ENCODE measurements around the gene ULK3. TPM values are rescaled to one million over a fixed set of nuclear protein-coding genes. Genes with fewer than 3 reads are reported as not detected.
"Not testable (repeated sequence)": the region's sequence is repeated elsewhere in the genome, so short reads cannot be mapped to it uniquely, and the experiment has no call there.

Gene ULK3, protein sequence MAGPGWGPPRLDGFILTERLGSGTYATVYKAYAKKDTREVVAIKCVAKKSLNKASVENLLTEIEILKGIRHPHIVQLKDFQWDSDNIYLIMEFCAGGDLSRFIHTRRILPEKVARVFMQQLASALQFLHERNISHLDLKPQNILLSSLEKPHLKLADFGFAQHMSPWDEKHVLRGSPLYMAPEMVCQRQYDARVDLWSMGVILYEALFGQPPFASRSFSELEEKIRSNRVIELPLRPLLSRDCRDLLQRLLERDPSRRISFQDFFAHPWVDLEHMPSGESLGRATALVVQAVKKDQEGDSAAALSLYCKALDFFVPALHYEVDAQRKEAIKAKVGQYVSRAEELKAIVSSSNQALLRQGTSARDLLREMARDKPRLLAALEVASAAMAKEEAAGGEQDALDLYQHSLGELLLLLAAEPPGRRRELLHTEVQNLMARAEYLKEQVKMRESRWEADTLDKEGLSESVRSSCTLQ
- 96.4 and 97.0 TPM in 2 replicates for total RNA-seq (2014; rRNA removed; shearing (Covaris generic))

DNA sequence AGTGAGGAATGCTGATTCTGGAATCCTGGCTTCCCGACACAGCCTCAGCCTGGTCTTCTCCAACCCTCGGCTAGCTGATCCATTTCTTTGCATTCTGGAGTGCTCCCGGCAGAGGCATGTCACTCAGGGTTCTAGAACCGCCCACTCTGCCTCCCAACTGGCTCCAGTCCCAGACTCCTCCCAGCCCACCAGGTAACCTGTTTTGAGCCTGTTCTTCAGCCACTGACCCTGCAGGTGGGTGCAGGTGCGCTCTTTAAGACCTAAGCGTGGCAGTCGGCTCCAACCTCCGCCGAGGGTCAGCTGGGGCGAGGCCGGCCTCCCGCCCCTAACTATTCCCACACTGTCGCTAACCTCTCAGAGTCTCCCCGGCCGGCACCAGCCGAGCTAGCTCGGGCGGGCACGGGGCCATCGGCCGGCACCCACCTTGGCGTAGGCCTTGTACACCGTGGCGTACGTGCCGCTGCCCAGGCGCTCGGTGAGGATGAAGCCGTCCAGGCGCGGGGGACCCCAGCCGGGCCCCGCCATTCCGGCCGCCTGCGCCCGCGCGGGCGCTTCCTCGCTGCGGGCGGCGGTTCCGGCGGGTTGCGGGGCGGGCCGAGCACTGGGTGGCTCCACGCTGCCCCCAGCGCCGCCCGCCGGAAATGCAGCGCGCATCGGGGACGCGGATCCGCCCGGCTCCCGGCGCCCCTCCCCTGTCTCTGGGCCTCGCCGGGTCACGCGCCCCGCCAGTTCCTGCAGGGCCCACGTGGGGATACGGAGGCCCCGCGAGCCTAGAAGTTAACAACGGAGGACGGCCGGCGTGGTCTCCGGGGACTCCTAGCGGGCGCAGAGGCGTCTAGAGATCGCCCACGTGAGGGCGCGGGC lies at the start of gene ULK3:
Gene ULK3, minus strand, starts transcription at position 576 of the 864 bp plus-strand sequence. Its CDS starts 51 bp downstream, at position 525.
- DNase-seq (ENCODE audit: low spot score) = peak; percentile 97

- DNase-seq (ENCODE audit: low spot score) = no peak
Observed at GRCh38 chr15:74892313-74892712, 49.4 kb upstream of the ULK3 start.

DNA sequence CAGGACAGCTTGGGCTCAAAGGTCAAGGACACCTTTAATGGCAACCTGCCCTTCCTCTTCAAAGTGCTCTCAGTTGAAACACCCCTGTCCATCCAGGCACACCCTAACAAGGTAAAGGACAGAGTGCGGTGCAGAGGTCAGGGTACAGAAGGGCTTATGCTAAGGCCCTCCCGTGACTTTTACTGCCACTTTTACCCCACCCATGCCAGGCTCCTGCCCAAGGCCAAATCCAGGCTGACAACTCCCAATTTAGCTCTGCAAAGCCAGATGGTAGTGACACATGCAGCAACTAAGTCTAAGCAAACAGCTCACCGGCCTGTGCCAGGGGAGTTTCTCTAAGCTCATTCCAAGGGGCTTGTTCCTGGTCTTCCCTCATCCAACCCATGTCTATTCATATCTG lies 48.5 kb upstream of the ULK3 start:
- no peak for DNase-seq (ENCODE audit: low spot score)

- no peak for DNase-seq (ENCODE audit: low spot score)
Observed at GRCh38 chr15:74890665-74890960, 47.7 kb upstream of the ULK3 start.

DNA sequence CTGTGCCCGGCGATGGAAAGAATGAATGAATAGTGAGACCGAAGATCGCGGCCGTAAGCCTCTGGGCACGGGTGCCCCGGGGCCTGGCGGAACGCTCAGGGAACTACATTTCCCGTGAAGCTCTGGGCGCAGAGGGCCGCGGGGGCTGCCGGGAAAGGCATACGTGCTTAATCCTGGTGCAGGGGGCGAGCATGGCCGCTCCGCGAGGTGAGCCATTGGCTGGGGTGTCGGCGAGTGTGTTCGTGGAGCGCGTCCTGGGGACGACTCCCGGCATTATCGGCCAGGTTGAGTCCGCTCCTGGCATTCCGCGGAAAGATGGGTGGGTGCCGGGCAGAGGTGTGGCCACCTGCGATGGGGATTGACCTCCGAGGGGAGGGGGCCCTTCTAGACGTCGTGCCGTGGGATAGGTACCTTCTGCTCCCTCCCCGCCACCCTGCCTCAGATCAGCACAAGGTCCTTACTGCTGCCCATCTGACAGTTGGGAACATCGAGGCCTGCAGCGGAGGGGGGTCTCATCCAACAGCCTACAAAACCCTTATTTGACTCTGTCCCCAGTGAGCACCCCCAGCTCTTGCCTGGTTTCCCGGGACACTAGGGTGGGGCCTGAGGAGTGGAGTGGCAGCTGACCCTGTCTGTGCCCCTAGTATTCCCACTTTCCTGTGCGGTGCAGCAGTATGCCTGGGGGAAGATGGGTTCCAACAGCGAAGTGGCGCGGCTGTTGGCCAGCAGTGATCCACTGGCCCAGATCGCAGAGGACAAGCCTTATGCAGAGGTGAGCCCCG lies 47.1 kb upstream of the ULK3 start, which contains the start of gene MPI:
Gene MPI, plus strand, starts transcription at position 160 of the 782 bp plus-strand sequence. Its CDS starts 32 bp downstream, at position 192.
- peak; percentile 88 for DNase-seq (ENCODE audit: low spot score)

- DNase-seq (ENCODE audit: low spot score) = no peak
Observed at GRCh38 chr15:74889390-74889882, 46.5 kb upstream of the ULK3 start.

GRCh38 chr15:74888716-74889115 lies 45.8 kb upstream of the ULK3 start:
- DNase-seq (ENCODE audit: low spot score) = no peak

GRCh38 chr15:74887537-74888193 lies 44.7 kb upstream of the ULK3 start:
- not testable (repeated sequence) for DNase-seq (ENCODE audit: low spot score)

GRCh38 chr15:74885461-74885860 lies 42.5 kb upstream of the ULK3 start:
- DNase-seq (ENCODE audit: low spot score) = no peak

- DNase-seq (ENCODE audit: low spot score) = no peak
Observed at GRCh38 chr15:74884428-74885223, 41.7 kb upstream of the ULK3 start.

DNA sequence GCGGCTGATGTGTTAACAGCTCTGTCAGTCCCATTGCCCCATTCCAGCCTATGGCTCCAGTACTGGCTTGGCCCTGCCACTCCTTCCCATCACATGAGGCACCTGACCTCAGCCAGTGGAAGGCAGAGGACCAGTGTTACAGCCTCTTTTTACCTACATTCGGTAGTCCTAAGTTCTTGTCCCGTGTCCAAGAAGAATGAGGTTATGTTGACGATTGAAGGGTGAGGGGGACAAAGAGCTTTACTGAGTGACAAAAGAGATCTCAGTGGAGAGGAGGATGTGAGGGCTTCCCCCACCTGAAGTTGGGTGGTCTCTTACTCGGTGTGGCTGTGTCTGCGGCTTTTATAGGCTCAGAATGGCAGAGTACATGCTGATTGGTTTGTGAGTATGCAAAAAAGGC lies 39.6 kb upstream of the ULK3 start:
- no peak for DNase-seq (ENCODE audit: low spot score)

- DNase-seq (ENCODE audit: low spot score) = no peak
Observed at GRCh38 chr15:74878273-74878672, 35.3 kb upstream of the ULK3 start.

GRCh38 chr15:74873756-74874424 lies 30.9 kb upstream of the ULK3 start:
- DNase-seq (ENCODE audit: low spot score) = no peak

DNA sequence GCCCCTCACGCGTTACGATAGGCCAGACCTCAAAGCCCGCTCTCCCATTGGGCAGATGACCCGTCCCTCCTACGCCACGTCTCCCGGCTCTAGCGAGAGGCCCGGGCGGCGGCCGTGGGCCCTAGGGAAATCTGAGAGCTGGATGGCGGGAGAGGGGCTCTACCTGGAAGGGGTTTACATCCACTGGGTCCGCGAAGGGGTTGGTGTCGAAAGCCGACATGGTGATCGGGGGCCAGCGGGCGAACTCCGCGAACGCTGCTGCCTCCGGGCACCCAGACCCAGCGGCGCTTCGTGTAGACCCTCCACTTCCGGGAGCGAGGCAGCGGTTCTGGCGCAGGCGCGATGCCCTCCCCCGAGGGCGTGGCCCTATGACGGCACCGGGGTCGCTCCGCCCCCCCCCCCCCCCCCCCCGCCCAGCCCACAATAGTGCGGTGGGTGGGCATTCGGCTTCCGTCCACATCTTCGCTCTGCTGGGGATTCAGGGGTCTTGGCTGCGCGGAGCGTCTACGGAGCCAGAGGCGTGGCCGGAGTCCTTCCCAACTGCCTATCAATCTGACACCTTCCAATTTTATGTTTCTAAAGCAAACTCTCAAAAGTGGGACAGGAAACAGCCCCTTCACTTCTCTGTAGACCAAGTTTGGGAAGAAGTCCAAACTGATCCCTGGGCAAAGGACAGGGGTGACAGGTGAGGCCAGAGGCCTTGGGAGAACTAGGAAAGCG lies 30.2 kb upstream of the ULK3 start, which contains the start of gene SCAMP2:
Gene SCAMP2, minus strand, starts transcription at position 330 of the 720 bp plus-strand sequence. Its CDS starts 110 bp downstream, at position 220.
- DNase-seq (ENCODE audit: low spot score) = peak; percentile 96

DNA sequence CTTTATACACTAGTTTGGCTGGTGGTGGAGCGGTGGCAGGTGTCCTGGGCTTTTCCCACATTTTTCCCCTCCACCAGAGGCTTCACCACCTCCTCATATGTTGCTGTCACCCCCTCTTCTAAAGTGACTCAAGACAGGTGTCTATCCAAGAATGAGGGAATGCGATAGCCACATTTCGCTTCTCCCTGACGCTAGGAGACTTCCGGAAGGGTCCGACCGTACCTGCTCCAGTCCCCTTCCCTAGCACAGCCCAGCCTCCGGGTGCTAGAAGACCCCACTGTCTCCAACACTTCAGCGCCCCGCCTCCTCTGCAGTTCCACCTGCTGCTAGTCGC lies 29.7 kb upstream of the ULK3 start:
- no peak for DNase-seq (ENCODE audit: low spot score)

GRCh38 chr15:74870436-74871215 lies 27.7 kb upstream of the ULK3 start:
- no peak for DNase-seq (ENCODE audit: low spot score)

GRCh38 chr15:74869726-74870407 lies 26.9 kb upstream of the ULK3 start:
- DNase-seq (ENCODE audit: low spot score) = no peak

- no peak for DNase-seq (ENCODE audit: low spot score)
Observed at GRCh38 chr15:74869372-74869725, 26.4 kb upstream of the ULK3 start.

Data from HT-29 (cell line).